Mesendoderm (in vitro differentiated cells): ENCODE data around the gene DMD.

Source experiments
- DNase-seq: peaks from one replicate; pipeline ENCODE4 v3.0.0; 2013
- H2AK5ac ChIP-seq: 2 replicates; pipeline ENCODE4 v1.6.1; 2013; ENCODE audit warnings: low read length, inconsistent platforms
- H2BK120ac ChIP-seq: 2 replicates; pipeline ENCODE4 v1.6.1; 2013; ENCODE audit warnings: low read depth, mild to moderate bottlenecking, low read length, moderate library complexity, mixed read lengths
- H2BK15ac ChIP-seq: replicated peaks from 2 replicates; pipeline ENCODE4 v1.6.1; 2013; ENCODE audit warnings: low read depth, mild to moderate bottlenecking, moderate library complexity
- H2BK5ac ChIP-seq: 2 replicates; pipeline ENCODE4 v1.6.1; 2013; ENCODE audit warnings: low read length, inconsistent platforms
- H3K18ac ChIP-seq: 2 replicates; pipeline ENCODE4 v1.6.1; 2013; ENCODE audit warnings: mild to moderate bottlenecking, low read length, mixed read lengths
- H3K23ac ChIP-seq: one replicate; pipeline ENCODE4 v1.6.1; 2013; ENCODE audit warnings: low read length
- H3K27ac ChIP-seq: 2 replicates; pipeline ENCODE4 v1.5.1; 2013; ENCODE audit warnings: low read depth, mild to moderate bottlenecking, inconsistent platforms, low read length, moderate library complexity
- H3K27me3 ChIP-seq: 2 replicates; pipeline ENCODE4 v1.6.1; 2013; ENCODE audit warnings: low read length, control low read depth, mild to moderate bottlenecking, inconsistent platforms; ENCODE audit not compliant: insufficient read depth, poor library complexity
- H3K36me3 ChIP-seq: 2 replicates; pipeline ENCODE4 v1.6.1; 2013; ENCODE audit warnings: low read length, inconsistent platforms; ENCODE audit not compliant: control insufficient read depth, insufficient read depth
- H3K4ac ChIP-seq: one replicate; pipeline ENCODE4 v1.6.1; 2013; ENCODE audit warnings: low read depth, mild to moderate bottlenecking, low read length, moderate library complexity
- H3K4me1 ChIP-seq: 2 replicates; pipeline ENCODE4 v1.6.1; 2013; ENCODE audit warnings: low read depth, low read length, inconsistent platforms; ENCODE audit not compliant: control insufficient read depth
- H3K4me2 ChIP-seq: 2 replicates; pipeline ENCODE4 v1.6.1; 2013; ENCODE audit warnings: low read length
- H3K4me3 ChIP-seq: 2 replicates; pipeline ENCODE4 v1.5.1; 2013; ENCODE audit warnings: mild to moderate bottlenecking, low read length
- H3K56ac ChIP-seq: one replicate; pipeline ENCODE4 v1.6.1; 2013; ENCODE audit warnings: low read length
- H3K79me1 ChIP-seq: 2 replicates; pipeline ENCODE4 v1.6.1; 2013; ENCODE audit warnings: low read length, inconsistent platforms
- H3K79me2 ChIP-seq: 2 replicates; pipeline ENCODE4 v1.6.1; 2013; ENCODE audit warnings: mild to moderate bottlenecking, low read length; ENCODE audit not compliant: control insufficient read depth, insufficient read depth
- H3K9ac ChIP-seq: 2 replicates; pipeline ENCODE4 v1.6.1; 2013; ENCODE audit warnings: low read length, inconsistent platforms
- H4K5ac ChIP-seq: one replicate; pipeline ENCODE4 v1.6.1; 2013; ENCODE audit warnings: low read length
- H4K8ac ChIP-seq: one replicate; pipeline ENCODE4 v1.6.1; 2013; ENCODE audit warnings: low read depth, mild to moderate bottlenecking, control low read depth, low read length, moderate library complexity
- WGBS: extraction: QIAGEN DNeasy Blood & Tissue Kit; methylation state at CpG from one replicate; pipeline ENCODE4 v1.1.7; 2013; ENCODE audit warnings: low lambda C conversion rate, missing lambda C conversion rate; ENCODE audit not compliant: insufficient coverage; ENCODE audit errors: extremely low coverage; 5-methylcytosine and 5-hydroxymethylcytosine counted together

The DMD gene

DNA sequence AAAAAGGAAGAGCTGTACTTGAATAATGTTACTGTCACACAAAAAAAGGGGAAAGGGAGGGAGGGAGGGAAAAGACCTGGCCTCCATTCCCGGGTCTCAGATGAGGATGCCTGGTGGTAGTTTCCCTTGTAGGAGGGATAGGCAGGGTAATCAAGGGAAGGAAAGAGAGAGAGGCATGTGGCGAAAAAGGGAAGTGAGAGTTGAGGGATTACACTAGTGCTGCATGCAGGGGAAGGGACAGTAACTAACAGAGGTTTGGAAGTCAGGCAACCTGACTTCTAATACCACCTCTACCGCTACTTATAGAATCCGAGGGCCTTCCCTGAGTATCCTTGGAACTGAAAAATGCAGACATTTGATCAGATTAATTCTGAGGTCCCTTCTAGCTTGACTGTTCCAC, 1317.8 kb downstream of the DMD start:
- no peak overlapping the region for H3K27ac ChIP-seq
- H3K79me2 ChIP-seq = no peaks in the 10 kb centered on the region
- H3K9ac ChIP-seq = no peak overlapping the region
- H3K4me2 ChIP-seq = no peak overlapping the region
- no peak overlapping the region for H3K18ac ChIP-seq
- no peak overlapping the region for H4K5ac ChIP-seq
- no peak overlapping the region for H3K23ac ChIP-seq
- H3K27me3 ChIP-seq = no peaks in the 10 kb centered on the region
- H3K56ac ChIP-seq = no peak overlapping the region
- H3K4me1 ChIP-seq = no peaks in the 10 kb centered on the region
- H3K4ac ChIP-seq = no peak overlapping the region
- no peak overlapping the region for H2BK120ac ChIP-seq
- H2BK15ac ChIP-seq = no peak overlapping the region
- H2AK5ac ChIP-seq = no peak overlapping the region
- no peaks in the 10 kb centered on the region for H3K79me1 ChIP-seq
- DNase-seq = no peak
- H3K36me3 ChIP-seq = no peaks in the 10 kb centered on the region
- H2BK5ac ChIP-seq = no peak overlapping the region
- H3K4me3 ChIP-seq = no peak overlapping the region
- H4K8ac ChIP-seq = no peak overlapping the region
- no CpG with 5 or more reads among the region's 4 CpGs for WGBS

DNA sequence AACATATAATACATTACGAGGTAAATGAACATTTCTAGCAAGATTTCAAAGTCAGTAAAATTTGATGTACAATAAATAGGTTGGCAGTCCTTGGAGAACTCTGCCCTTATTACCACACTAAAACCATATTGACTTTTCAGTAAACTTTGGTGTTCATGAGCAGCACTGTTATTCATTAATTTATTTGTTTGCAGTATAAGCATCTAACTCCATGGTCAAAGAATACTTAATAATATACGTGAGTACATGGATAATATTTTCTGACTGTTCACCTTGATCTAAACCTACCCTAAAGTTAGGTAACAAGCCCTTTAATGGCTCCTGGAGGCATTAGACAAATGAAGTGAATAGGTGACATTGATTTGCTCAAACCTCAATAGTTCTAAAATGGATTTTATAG, 1322.3 kb downstream of the DMD start:
- no peak overlapping the region for H3K4me3 ChIP-seq
- no peak overlapping the region for H4K8ac ChIP-seq
- no peak overlapping the region for H3K9ac ChIP-seq
- no peaks in the 10 kb centered on the region for H3K27me3 ChIP-seq
- H3K4me2 ChIP-seq = no peak overlapping the region
- H3K4ac ChIP-seq = no peak overlapping the region
- no peak overlapping the region for H3K23ac ChIP-seq
- no peak overlapping the region for H4K5ac ChIP-seq
- no peak overlapping the region for H2BK5ac ChIP-seq
- no peaks in the 10 kb centered on the region for H3K4me1 ChIP-seq
- H2BK15ac ChIP-seq = no peak overlapping the region
- no peak overlapping the region for H3K27ac ChIP-seq
- no peaks in the 10 kb centered on the region for H3K79me1 ChIP-seq
- H3K56ac ChIP-seq = no peak overlapping the region
- H2AK5ac ChIP-seq = no peak overlapping the region
- DNase-seq = no peak
- H2BK120ac ChIP-seq = no peak overlapping the region
- H3K36me3 ChIP-seq = no peaks in the 10 kb centered on the region
- no peaks in the 10 kb centered on the region for H3K79me2 ChIP-seq
- H3K18ac ChIP-seq = no peak overlapping the region
- WGBS = no CpG with 5 or more reads among the region's 2 CpGs

- Histone ChIP-seq H4K8ac (no peak overlapping the region), H3K79me2 (no peaks in the 10 kb centered on the region), H3K56ac (no peak overlapping the region), H3K4me2 (no peak overlapping the region), H2BK120ac (no peak overlapping the region), H3K23ac (no peak overlapping the region), H2BK15ac (no peak overlapping the region), H2BK5ac (no peak overlapping the region), H3K4ac (no peak overlapping the region), H3K79me1 (no peaks in the 10 kb centered on the region), H3K4me1 (no peaks in the 10 kb centered on the region), H3K4me3 (no peak overlapping the region), H3K27me3 (no peaks in the 10 kb centered on the region), H3K9ac (no peak overlapping the region), H3K18ac (no peak overlapping the region), H4K5ac (no peak overlapping the region), H2AK5ac (no peak overlapping the region), H3K36me3 (no peaks in the 10 kb centered on the region), H3K27ac (no peak overlapping the region)
- no peak for DNase-seq
- WGBS = no CpG with 5 or more reads among the region's 2 CpGs
These were observed 1326.8 kb downstream of the DMD start for GRCh38 chrX:31884535-31884934.

- Histone ChIP-seq H3K23ac (no peak overlapping the region), H4K8ac (no peak overlapping the region), H2BK120ac (no peak overlapping the region), H3K18ac (no peak overlapping the region), H3K79me2 (no peaks in the 10 kb centered on the region), H2AK5ac (no peak overlapping the region), H3K4ac (no peak overlapping the region), H3K27me3 (no peaks in the 10 kb centered on the region), H3K56ac (no peak overlapping the region), H3K79me1 (no peaks in the 10 kb centered on the region), H3K4me3 (no peak overlapping the region), H2BK15ac (no peak overlapping the region), H3K36me3 (no peaks in the 10 kb centered on the region), H3K4me2 (no peak overlapping the region), H3K27ac (no peak overlapping the region), H2BK5ac (no peak overlapping the region), H4K5ac (no peak overlapping the region), H3K4me1 (no peaks in the 10 kb centered on the region), H3K9ac (no peak overlapping the region)
- no CpG with 5 or more reads among the region's 2 CpGs for WGBS
- peak; percentile 14 for DNase-seq
These were observed 1339.3 kb downstream of the DMD start for GRCh38 chrX:31872007-31872406.

- Histone ChIP-seq H3K4ac (no peak overlapping the region), H3K4me2 (no peak overlapping the region), H4K5ac (no peak overlapping the region), H2AK5ac (no peak overlapping the region), H3K18ac (no peak overlapping the region), H2BK15ac (no peak overlapping the region), H3K79me2 (no peaks in the 10 kb centered on the region), H3K27me3 (no peaks in the 10 kb centered on the region), H2BK5ac (no peak overlapping the region), H3K4me3 (no peak overlapping the region), H4K8ac (no peak overlapping the region), H3K27ac (no peak overlapping the region), H3K23ac (no peak overlapping the region), H3K79me1 (no peaks in the 10 kb centered on the region), H3K56ac (no peak overlapping the region), H3K4me1 (no peaks in the 10 kb centered on the region), H3K9ac (no peak overlapping the region), H3K36me3 (no peaks in the 10 kb centered on the region), H2BK120ac (no peak overlapping the region)
- DNase-seq = peak; percentile 27
These were observed 1341.1 kb downstream of the DMD start for GRCh38 chrX:31870267-31870666.

DNA sequence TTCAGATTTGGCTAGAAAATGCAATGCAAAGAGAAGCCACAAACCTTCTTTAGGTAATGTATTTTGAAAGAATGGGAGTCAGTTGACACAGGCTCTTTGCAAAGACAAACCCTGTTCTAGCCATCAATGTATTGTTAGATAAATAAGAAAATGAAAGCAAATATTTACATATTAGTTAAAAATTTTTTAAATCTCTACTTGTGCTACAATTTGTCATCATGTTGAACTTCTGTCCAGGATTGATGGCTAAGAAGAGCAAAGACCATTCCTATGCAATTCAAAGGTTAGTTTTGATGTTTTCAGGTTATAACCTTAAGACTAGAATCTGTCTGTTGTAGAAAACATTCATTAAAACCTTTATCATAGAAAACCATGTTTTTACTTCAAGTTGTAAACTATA, 1350.7 kb downstream of the DMD start:
- no peak overlapping the region for H3K18ac ChIP-seq

More for the DNA sequence above, 1350.7 kb downstream of the DMD start:
- no peaks in the 10 kb centered on the region for H3K79me1 ChIP-seq
- no peak overlapping the region for H3K9ac ChIP-seq
- no peaks in the 10 kb centered on the region for H3K4me1 ChIP-seq
- no peak overlapping the region for H3K27ac ChIP-seq
- no peak overlapping the region for H3K23ac ChIP-seq
- H2BK120ac ChIP-seq = no peak overlapping the region
- no peak overlapping the region for H2BK15ac ChIP-seq
- no peak overlapping the region for H2BK5ac ChIP-seq
- H3K36me3 ChIP-seq = no peaks in the 10 kb centered on the region
- H3K79me2 ChIP-seq = no peaks in the 10 kb centered on the region
- no peak for DNase-seq
- H3K4me2 ChIP-seq = no peak overlapping the region
- no peaks in the 10 kb centered on the region for H3K27me3 ChIP-seq
- no peak overlapping the region for H4K8ac ChIP-seq
- H3K4me3 ChIP-seq = no peak overlapping the region
- H3K56ac ChIP-seq = no peak overlapping the region
- no peak overlapping the region for H4K5ac ChIP-seq
- H2AK5ac ChIP-seq = no peak overlapping the region
- no peak overlapping the region for H3K4ac ChIP-seq
